HG02588 (cell line): Measurements from ENCODE around the gene GRB10.
"Not testable (repeated sequence)": the region's sequence is repeated elsewhere in the genome, so short reads cannot be mapped to it uniquely, and the experiment has no call there.

ENCODE experiments used
- ATAC-seq: cut with Tn5 transposase; IDR thresholded peaks from one replicate; pipeline ENCODE4 v1.9.1; 2021; ENCODE audit warnings: mild to moderate bottlenecking, moderate library complexity; ENCODE audit not compliant: unreplicated experiment

The GRB10 gene

GRCh38 chr7:50779427-50779826 is 3.3 kb downstream of the GRB10 start:
- ATAC-seq, result no peak

DNA sequence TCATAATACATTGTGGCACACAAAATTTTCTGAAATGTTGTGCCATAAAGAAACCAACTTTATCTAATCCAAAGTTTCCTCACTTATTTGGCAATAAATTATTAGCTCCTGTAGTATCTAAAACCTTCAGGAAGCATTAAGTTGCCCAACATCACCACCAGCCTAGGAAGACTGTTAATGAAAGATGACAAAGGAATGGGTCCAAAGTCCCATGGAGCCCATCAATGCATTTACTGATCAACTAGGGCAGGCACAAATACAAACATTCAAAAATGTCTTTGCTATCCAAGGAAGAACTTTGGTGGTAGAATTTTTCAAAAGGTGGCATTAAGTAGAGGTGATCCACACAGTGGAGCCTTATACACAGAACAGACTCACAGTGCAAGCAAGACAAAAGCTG is 4.5 kb downstream of the GRB10 start:
- ATAC-seq, result no peak

DNA sequence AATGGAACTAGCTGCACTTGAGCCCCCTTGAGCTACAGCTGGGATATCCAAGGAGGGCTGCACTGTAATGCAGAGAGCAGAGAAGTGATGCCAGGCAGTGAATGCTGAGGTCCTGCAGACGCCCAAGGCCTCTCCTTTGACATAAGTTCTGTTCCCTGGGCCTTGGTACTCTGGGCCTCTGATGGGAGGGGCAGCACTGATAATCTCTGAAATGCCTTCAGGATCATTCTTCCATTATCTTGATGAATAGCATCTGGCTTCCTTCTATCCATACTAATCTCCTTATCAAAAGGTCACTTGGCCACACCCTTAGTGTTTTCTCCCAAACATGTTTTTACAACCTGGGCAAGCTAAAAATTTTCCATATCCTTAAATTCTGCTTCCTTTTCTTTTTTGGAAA is 6.9 kb downstream of the GRB10 start:
- no peak for ATAC-seq

DNA sequence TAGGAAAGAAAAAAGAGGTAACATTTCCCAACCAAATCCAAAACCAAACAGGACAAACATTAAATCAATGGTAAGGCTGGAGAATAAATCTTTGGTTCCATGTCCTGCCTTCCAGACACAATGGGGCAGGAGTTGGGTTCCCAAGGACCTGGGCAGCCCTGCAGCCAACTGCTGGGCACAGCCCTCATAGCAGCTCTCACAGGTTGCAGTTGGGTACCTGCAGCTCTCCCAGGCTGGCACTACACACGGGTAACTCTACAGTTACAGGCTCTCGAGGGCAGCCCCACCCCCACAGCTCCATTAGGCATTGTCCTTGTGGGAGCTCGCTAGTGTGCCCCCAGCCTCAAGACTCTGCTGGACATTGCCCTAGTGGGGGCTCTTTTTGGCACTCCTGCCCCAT is 7.5 kb downstream of the GRB10 start:
- no peak for ATAC-seq

DNA sequence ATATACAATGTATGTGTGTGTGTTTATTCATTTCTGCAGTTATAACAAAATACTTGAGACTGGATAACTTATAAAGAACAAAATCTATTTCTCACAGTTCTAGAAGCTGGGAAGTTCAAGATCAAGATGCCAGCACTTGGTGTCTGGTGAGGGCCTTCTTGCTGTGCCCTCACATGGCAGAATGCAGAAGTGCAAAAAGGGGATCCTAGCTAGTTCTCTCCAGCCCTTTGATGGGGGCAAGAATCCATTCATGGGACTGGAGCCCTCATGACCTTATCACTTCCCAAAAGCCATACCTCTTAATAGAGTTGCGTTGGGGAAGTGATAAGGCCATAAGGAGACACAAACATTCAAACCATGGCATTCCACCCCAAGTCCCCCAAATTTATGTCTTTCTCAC is 8.4 kb downstream of the GRB10 start:
- ATAC-seq, result no peak

GRCh38 chr7:50773071-50773470 is 9.6 kb downstream of the GRB10 start:
- ATAC-seq, result not testable (repeated sequence)

GRCh38 chr7:50771120-50772002 is 11.3 kb downstream of the GRB10 start:
- no peak for ATAC-seq

GRCh38 chr7:50768485-50769474 is 13.9 kb downstream of the GRB10 start:
- no peak for ATAC-seq

GRCh38 chr7:50766849-50767207 is 15.9 kb downstream of the GRB10 start:
- no peak for ATAC-seq

GRCh38 chr7:50766106-50766848 is 16.4 kb downstream of the GRB10 start:
- ATAC-seq, result no peak

- no peak for ATAC-seq
Measured at GRCh38 chr7:50762337-50762736, 20.4 kb downstream of the GRB10 start.

GRCh38 chr7:50761713-50762112 is 21.0 kb downstream of the GRB10 start:
- ATAC-seq, result no peak

GRCh38 chr7:50757703-50758390 is 24.8 kb downstream of the GRB10 start:
- no peak for ATAC-seq

DNA sequence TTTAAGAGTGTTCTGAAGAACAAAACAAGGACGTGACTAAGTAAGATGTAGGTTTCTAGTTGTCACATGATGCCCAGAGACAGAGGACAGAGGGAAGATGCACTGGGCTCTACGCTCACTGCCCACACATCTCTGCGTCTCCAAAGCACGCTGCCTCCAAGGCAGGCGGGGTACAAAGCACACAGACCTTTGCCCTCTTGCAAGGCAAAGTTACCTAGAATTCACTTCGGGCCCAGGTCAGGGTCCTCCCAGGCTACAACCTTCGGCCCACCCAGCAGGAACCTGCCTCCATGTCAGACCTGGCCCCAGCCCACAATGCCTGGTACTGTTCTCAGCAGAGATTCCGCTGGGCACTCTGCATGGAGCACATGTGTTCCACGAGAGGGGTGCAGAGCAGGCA is 26.5 kb downstream of the GRB10 start:
- no peak for ATAC-seq

- ATAC-seq, result no peak
Measured at GRCh38 chr7:50754684-50755083, 28.0 kb downstream of the GRB10 start.

GRCh38 chr7:50754241-50754640 is 28.5 kb downstream of the GRB10 start:
- ATAC-seq, result no peak

- ATAC-seq, result no peak
Measured at GRCh38 chr7:50752422-50752821, 30.3 kb downstream of the GRB10 start.

- ATAC-seq, result no peak
Measured at GRCh38 chr7:50751146-50751545, 31.6 kb downstream of the GRB10 start.

DNA sequence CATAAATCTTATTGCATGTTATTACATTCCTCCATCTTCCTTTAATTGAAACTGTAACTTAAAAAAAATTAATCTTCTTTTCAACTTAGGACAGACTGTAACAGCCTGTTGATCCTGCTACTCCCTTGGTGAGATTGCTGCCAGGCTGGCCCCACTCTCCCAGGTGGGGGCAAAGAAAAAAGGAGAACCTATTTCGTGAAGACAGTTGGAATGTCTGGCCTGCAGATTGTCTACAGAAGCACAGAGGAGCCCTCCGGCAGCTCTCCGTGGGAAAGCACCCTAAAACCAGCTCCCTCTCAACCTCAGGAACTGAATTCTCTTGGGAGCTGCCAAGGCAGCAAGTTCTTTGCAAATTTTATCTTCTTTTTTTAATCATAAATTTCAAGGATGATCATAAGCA is 32.8 kb downstream of the GRB10 start:
- ATAC-seq, result no peak

- no peak for ATAC-seq
Measured at GRCh38 chr7:50748472-50748871, 34.2 kb downstream of the GRB10 start.

GRCh38 chr7:50745835-50746234 is 36.9 kb downstream of the GRB10 start:
- ATAC-seq, result no peak
